Measurements from ENCODE around the gene PTPMT1.
A peak's percentile ranks its signal among the peaks of the same experiment; 100 is the strongest.
"Not testable (repeated sequence)": the region's sequence is repeated elsewhere in the genome, so short reads cannot be mapped to it uniquely, and the experiment has no call there.

PTPMT1 gene

GRCh38 chr11:47552566-47553405, 12.6 kb upstream of the PTPMT1 start, which contains the start of gene CELF1:
CELF1 (minus strand) TSS chr11:47553132; CDS start chr11:47499523, 53,609 bp downstream.
- DNase-seq (ENCODE audit: low read depth in 1 of 2, low spot score in 1 of 2): peak; percentile 75 to 96
- in situ Hi-C loops (cut with HindIII; ENCODE audit: low pct_unique_long_range_greater_than_20kb, low sequenced_read_pairs): no loop called here
- no peak for TF ChIP-seq JUND (IDR thresholded peaks at IDR 0.05; ENCODE audit: low read depth)

GRCh38 chr11:47553406-47553743, 12.0 kb upstream of the PTPMT1 start:
- in situ Hi-C loops (cut with HindIII; ENCODE audit: low pct_unique_long_range_greater_than_20kb, low sequenced_read_pairs): no loop called here
- TF ChIP-seq JUND (IDR thresholded peaks at IDR 0.05; ENCODE audit: low read depth): no peak
- DNase-seq (ENCODE audit: low read depth in 1 of 2, low spot score in 1 of 2): no peak

- peak in 1 of 2 experiments; percentile 64 for DNase-seq (ENCODE audit: low read depth in 1 of 2, low spot score in 1 of 2)
- in situ Hi-C loops (cut with HindIII; ENCODE audit: low pct_unique_long_range_greater_than_20kb, low sequenced_read_pairs): not testable (repeated sequence)
Observed at GRCh38 chr11:47557004-47557403, 8.4 kb upstream of the PTPMT1 start.

- in situ Hi-C loops (cut with HindIII; ENCODE audit: low pct_unique_long_range_greater_than_20kb, low sequenced_read_pairs): no loop called here
- no peak for TF ChIP-seq JUND (IDR thresholded peaks at IDR 0.05; ENCODE audit: low read depth)
- DNase-seq (ENCODE audit: low read depth in 1 of 2, low spot score in 1 of 2): no peak
Observed at GRCh38 chr11:47558695-47559094, 6.7 kb upstream of the PTPMT1 start.

- DNase-seq (ENCODE audit: low read depth in 1 of 2, low spot score in 1 of 2): no peak
- in situ Hi-C loops (cut with HindIII; ENCODE audit: low pct_unique_long_range_greater_than_20kb, low sequenced_read_pairs): no loop called here
- TF ChIP-seq JUND (IDR thresholded peaks at IDR 0.05; ENCODE audit: low read depth): no peak
Observed at GRCh38 chr11:47560426-47560825, 5.0 kb upstream of the PTPMT1 start.

GRCh38 chr11:47562393-47562792, 3.0 kb upstream of the PTPMT1 start:
- in situ Hi-C loops (cut with HindIII; ENCODE audit: low pct_unique_long_range_greater_than_20kb, low sequenced_read_pairs); DNase-seq (ENCODE audit: low read depth in 1 of 2, low spot score in 1 of 2): not testable (repeated sequence)

GRCh38 chr11:47564366-47564765, 1.0 kb upstream of the PTPMT1 start:
- in situ Hi-C loops (cut with HindIII; ENCODE audit: low pct_unique_long_range_greater_than_20kb, low sequenced_read_pairs); DNase-seq (ENCODE audit: low read depth in 1 of 2, low spot score in 1 of 2): not testable (repeated sequence)

GRCh38 chr11:47564933-47565339, 463 bp upstream of the PTPMT1 start:
- in situ Hi-C loops (cut with HindIII; ENCODE audit: low pct_unique_long_range_greater_than_20kb, low sequenced_read_pairs): no loop called here
- no peak for DNase-seq (ENCODE audit: low read depth in 1 of 2, low spot score in 1 of 2)
- no peak for TF ChIP-seq JUND (IDR thresholded peaks at IDR 0.05; ENCODE audit: low read depth)

GRCh38 chr11:47566149-47566698, 825 bp downstream of the PTPMT1 start:
- DNase-seq (ENCODE audit: low read depth in 1 of 2, low spot score in 1 of 2): peak in 1 of 2 experiments; percentile 56
- in situ Hi-C loops (cut with HindIII; ENCODE audit: low pct_unique_long_range_greater_than_20kb, low sequenced_read_pairs): no loop called here
- no peak for TF ChIP-seq JUND (IDR thresholded peaks at IDR 0.05; ENCODE audit: low read depth)

- no peak for TF ChIP-seq JUND (IDR thresholded peaks at IDR 0.05; ENCODE audit: low read depth)
- no peak for DNase-seq (ENCODE audit: low read depth in 1 of 2, low spot score in 1 of 2)
- in situ Hi-C loops (cut with HindIII; ENCODE audit: low pct_unique_long_range_greater_than_20kb, low sequenced_read_pairs): no loop called here
Observed at GRCh38 chr11:47569646-47570045, 4.2 kb downstream of the PTPMT1 start.

- no peak for DNase-seq (ENCODE audit: low read depth in 1 of 2, low spot score in 1 of 2)
- in situ Hi-C loops (cut with HindIII; ENCODE audit: low pct_unique_long_range_greater_than_20kb, low sequenced_read_pairs): no loop called here
- TF ChIP-seq JUND (IDR thresholded peaks at IDR 0.05; ENCODE audit: low read depth): no peak
Observed at GRCh38 chr11:47570651-47571356, 5.4 kb downstream of the PTPMT1 start.

- DNase-seq (ENCODE audit: low read depth in 1 of 2, low spot score in 1 of 2): no peak
- no peak for TF ChIP-seq JUND (IDR thresholded peaks at IDR 0.05; ENCODE audit: low read depth)
- in situ Hi-C loops (cut with HindIII; ENCODE audit: low pct_unique_long_range_greater_than_20kb, low sequenced_read_pairs): no loop called here
Observed at GRCh38 chr11:47571357-47571729, 5.9 kb downstream of the PTPMT1 start.

- in situ Hi-C loops (cut with HindIII; ENCODE audit: low pct_unique_long_range_greater_than_20kb, low sequenced_read_pairs): no loop called here
- DNase-seq (ENCODE audit: low read depth in 1 of 2, low spot score in 1 of 2): no peak
- TF ChIP-seq JUND (IDR thresholded peaks at IDR 0.05; ENCODE audit: low read depth): no peak
Observed at GRCh38 chr11:47571895-47572294, 6.5 kb downstream of the PTPMT1 start.
